Effector memory CD4-positive, alpha-beta T cell (primary cell): ENCODE measurements around the gene ILDR1.
"Not testable (repeated sequence)": the region's sequence is repeated elsewhere in the genome, so short reads cannot be mapped to it uniquely, and the experiment has no call there.

Source experiments
- DNase-seq, 3 donors: peaks; one replicate each; pipeline ENCODE4 v3.0.0-alpha.2; 2020
- H3K27ac ChIP-seq: 2 replicates; pipeline ENCODE4 v1.7.0; 2013; ENCODE audit warnings: mild to moderate bottlenecking, low read length, moderate library complexity; ENCODE audit not compliant: insufficient read depth, poor library complexity, severe bottlenecking
- H3K27me3 ChIP-seq: replicated peaks from 2 replicates; pipeline ENCODE4 v1.7.0; 2013; ENCODE audit warnings: mild to moderate bottlenecking, low read length; ENCODE audit not compliant: insufficient read depth, control insufficient read depth, poor library complexity, severe bottlenecking
- H3K36me3 ChIP-seq: 2 replicates; pipeline ENCODE4 v1.7.0; 2013; ENCODE audit warnings: mild to moderate bottlenecking, low read length, moderate library complexity; ENCODE audit not compliant: control insufficient read depth, insufficient read depth
- H3K4me1 ChIP-seq: 2 replicates; pipeline ENCODE4 v1.7.0; 2013; ENCODE audit warnings: low read length, mild to moderate bottlenecking; ENCODE audit not compliant: control insufficient read depth, insufficient read depth, poor library complexity, severe bottlenecking
- H3K4me3 ChIP-seq: 2 replicates; pipeline ENCODE4 v1.7.0; 2013; ENCODE audit warnings: low read length, low read depth, mild to moderate bottlenecking; ENCODE audit not compliant: insufficient read depth, poor library complexity, severe bottlenecking
- H3K9me3 ChIP-seq: 2 replicates; pipeline ENCODE4 v1.7.0; 2013; ENCODE audit warnings: mild to moderate bottlenecking, low read length, moderate library complexity; ENCODE audit not compliant: control insufficient read depth

The ILDR1 gene

DNA sequence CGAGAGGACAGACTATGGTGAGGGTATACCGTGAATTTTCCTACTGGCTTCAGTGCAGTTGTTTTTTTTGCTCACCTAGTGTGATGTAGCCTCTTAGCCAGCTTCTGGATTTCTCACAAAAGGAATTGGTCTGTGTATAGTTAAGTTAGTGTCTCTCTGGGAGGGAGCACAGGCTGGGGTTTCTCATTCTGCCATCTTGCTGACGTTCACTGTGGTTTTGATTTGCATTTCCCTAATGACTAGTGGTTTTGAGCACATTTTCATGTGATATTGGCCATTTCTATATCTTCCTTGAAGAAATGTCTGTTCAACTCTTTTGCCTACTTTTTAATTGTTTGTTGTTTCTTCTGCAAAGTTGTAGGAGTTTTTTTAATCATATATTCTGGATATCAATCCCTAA lies 30.9 kb upstream of the ILDR1 start:
- H3K4me1 ChIP-seq: no peaks in the 10 kb centered on the region
- H3K9me3 ChIP-seq: no peaks in the 10 kb centered on the region
- H3K36me3 ChIP-seq: no peaks in the 10 kb centered on the region
- H3K27me3 ChIP-seq: no peaks in the 10 kb centered on the region
- DNase-seq: no peak
- no peak overlapping the region for H3K27ac ChIP-seq
- no peak overlapping the region for H3K4me3 ChIP-seq

GRCh38 chr3:122047773-122048172 lies 25.7 kb upstream of the ILDR1 start:
- not testable (repeated sequence) for H3K36me3 ChIP-seq, H3K4me3 ChIP-seq, H3K27ac ChIP-seq, H3K4me1 ChIP-seq, H3K27me3 ChIP-seq, DNase-seq, H3K9me3 ChIP-seq

- H3K36me3 ChIP-seq, H3K9me3 ChIP-seq, H3K27ac ChIP-seq, H3K4me1 ChIP-seq, H3K4me3 ChIP-seq, DNase-seq, H3K27me3 ChIP-seq: not testable (repeated sequence)
These were observed 25.2 kb upstream of the ILDR1 start for GRCh38 chr3:122047296-122047695.

DNA sequence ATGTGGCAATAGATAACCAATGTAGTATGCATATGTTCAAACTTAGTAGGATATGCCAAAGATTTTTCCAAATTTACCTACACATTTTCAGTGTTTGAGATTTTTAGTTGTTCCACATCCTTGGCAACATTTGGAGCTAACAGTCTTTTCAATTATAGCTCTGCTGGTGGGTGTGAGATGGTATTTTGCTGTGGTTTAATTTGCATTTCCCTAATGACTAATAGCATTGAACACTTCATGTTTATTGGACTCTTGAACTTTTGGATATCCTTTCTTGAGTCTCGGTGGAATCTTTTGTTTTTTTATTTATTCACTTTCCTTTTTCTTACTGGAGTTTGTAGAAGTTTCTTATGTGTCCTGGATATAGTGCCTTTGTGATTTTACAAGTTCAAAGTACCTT lies 11.0 kb upstream of the ILDR1 start:
- no peak overlapping the region for H3K4me3 ChIP-seq
- no peaks in the 10 kb centered on the region for H3K27me3 ChIP-seq
- no peaks in the 10 kb centered on the region for H3K36me3 ChIP-seq
- no peaks in the 10 kb centered on the region for H3K9me3 ChIP-seq
- no peak for DNase-seq
- H3K27ac ChIP-seq: no peak overlapping the region
- no peaks in the 10 kb centered on the region for H3K4me1 ChIP-seq

DNA sequence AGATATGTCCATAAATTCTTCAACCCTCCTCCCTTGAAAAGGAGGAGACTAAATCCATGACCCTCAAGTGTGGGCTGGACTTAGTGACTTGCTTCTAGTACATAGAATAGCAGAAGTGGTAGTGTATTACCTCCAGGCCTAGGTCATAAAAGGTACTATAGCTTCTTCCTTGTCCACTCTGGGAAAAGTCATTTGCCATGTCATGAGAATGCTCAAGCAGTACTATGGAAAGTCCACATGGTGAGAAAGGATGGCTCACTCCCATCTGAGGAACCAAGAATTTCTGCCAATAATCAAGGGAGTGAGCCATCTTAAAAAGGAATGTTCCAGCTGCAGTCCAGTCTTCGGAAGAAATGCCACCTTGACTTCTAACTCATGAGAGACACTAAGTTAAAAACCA lies 10.5 kb upstream of the ILDR1 start:
- no peak overlapping the region for H3K4me3 ChIP-seq
- no peak overlapping the region for H3K27ac ChIP-seq
- H3K9me3 ChIP-seq: no peaks in the 10 kb centered on the region
- no peaks in the 10 kb centered on the region for H3K27me3 ChIP-seq
- no peak for DNase-seq
- no peaks in the 10 kb centered on the region for H3K4me1 ChIP-seq
- no peaks in the 10 kb centered on the region for H3K36me3 ChIP-seq

DNA sequence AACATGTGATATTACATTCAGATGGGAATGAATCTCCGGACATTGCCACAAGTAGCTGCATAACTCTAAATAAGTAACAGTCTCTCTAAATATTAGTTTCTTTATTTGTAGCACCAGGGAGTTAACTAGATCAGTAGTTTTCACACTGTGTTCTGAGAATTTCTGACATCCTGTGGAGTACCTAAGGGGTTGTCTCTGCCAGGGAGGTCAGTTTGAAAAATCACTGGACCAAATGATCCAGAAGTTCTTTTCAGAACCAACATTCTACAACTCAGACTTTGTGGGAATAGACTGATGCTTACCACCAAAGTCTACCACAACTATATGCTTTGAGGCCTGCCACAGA lies 9.0 kb upstream of the ILDR1 start:
- H3K4me1 ChIP-seq: no peaks in the 10 kb centered on the region
- no peaks in the 10 kb centered on the region for H3K9me3 ChIP-seq
- no peak for DNase-seq
- no peaks in the 10 kb centered on the region for H3K36me3 ChIP-seq
- H3K4me3 ChIP-seq: no peak overlapping the region
- no peak overlapping the region for H3K27ac ChIP-seq
- no peaks in the 10 kb centered on the region for H3K27me3 ChIP-seq

GRCh38 chr3:122030381-122031122 lies 8.5 kb upstream of the ILDR1 start:
- H3K27ac ChIP-seq: no peak overlapping the region
- no peaks in the 10 kb centered on the region for H3K27me3 ChIP-seq
- H3K4me1 ChIP-seq: no peaks in the 10 kb centered on the region
- DNase-seq: no peak
- no peak overlapping the region for H3K4me3 ChIP-seq
- no peaks in the 10 kb centered on the region for H3K36me3 ChIP-seq
- H3K9me3 ChIP-seq: no peaks in the 10 kb centered on the region

- Histone ChIP-seq H3K4me1 (no peaks in the 10 kb centered on the region), H3K4me3 (no peak overlapping the region), H3K27me3 (peaks cover 5% of the 10 kb centered on the region), H3K9me3 (no peaks in the 10 kb centered on the region), H3K36me3 (no peaks in the 10 kb centered on the region), H3K27ac (no peak overlapping the region)
- no peak for DNase-seq
These were observed 3.2 kb upstream of the ILDR1 start for GRCh38 chr3:122025296-122025695.

- Histone ChIP-seq H3K27ac (no peak overlapping the region), H3K27me3 (peaks cover 5% of the 10 kb centered on the region), H3K4me1 (no peaks in the 10 kb centered on the region), H3K9me3 (no peaks in the 10 kb centered on the region), H3K4me3 (no peak overlapping the region), H3K36me3 (no peaks in the 10 kb centered on the region)
- DNase-seq: no peak
These were observed 2.8 kb upstream of the ILDR1 start for GRCh38 chr3:122024800-122025199.

DNA sequence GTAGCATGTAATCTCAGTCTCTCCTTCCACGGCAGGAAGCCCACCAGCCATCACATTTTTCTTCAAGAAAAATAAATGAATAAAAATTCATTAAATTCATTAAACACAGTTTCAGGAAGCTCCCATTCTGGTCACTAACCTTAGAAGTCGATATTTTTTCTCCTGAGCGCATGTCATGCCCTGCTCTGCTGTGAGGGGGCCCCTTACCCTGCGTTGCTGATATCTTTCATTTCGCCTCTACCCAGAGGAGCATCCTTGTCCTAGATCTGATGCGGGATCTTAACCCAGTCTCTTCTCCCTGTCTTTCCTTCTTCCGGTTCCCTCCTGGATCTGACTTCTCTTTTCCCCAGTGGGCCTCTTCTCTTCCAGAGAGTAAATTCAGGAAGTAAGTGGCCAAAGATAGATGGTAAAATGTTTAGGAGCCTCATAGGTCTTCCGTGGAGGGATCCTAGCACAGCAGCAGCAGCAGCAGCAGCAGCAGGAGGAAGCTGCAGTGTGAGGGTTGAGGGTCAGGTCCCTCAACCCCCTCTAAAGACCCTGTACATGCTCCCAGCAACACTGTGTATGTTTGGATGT lies 1.4 kb upstream of the ILDR1 start:
- no peak overlapping the region for H3K4me3 ChIP-seq
- H3K36me3 ChIP-seq: no peaks in the 10 kb centered on the region
- H3K27me3 ChIP-seq: peaks cover 5% of the 10 kb centered on the region
- H3K4me1 ChIP-seq: no peaks in the 10 kb centered on the region
- no peak overlapping the region for H3K27ac ChIP-seq
- H3K9me3 ChIP-seq: no peaks in the 10 kb centered on the region
- no peak for DNase-seq
